Gastrocnemius medialis (tissue), 4 donors: ENCODE results near the gene ARHGEF39. TPM values are rescaled to one million over a fixed set of nuclear protein-coding genes. Genes with fewer than 3 reads are reported as not detected.

Source experiments
- ATAC-seq, 2 donors: fragments of 150-250 bp; one replicate each; pipeline ENCODE4 v1.9.1; 2016
- DNase-seq, 2 donors: peaks; one replicate each; pipeline ENCODE4 v3.0.0-alpha.2; 2019
- H3K27ac ChIP-seq, 4 donors: fragments of 200-600 bp; sonication (generic); 1 replicate in 1 of 4; 2 replicates in 3 of 4; pipeline ENCODE4 v1.5.1; 2016 to 2018; ENCODE audit warnings: mild to moderate bottlenecking in 2 of 4, moderate library complexity in 1 of 4
- H3K27me3 ChIP-seq, 3 donors: fragments of 200-600 bp; sonication (generic) in 2 of 3; 1 replicate in 1 of 3; 2 replicates in 2 of 3; pipeline versions ENCODE4 v1.5.1 to v1.6.0; 2016 to 2019; ENCODE audit warnings: mild to moderate bottlenecking in 1 of 3, moderate library complexity in 1 of 3
- H3K36me3 ChIP-seq, 2 donors: fragments of 200-600 bp; sonication (generic) in 1 of 2; one replicate each; pipeline ENCODE4 v1.5.1; 2017 to 2018
- H3K4me1 ChIP-seq, 2 donors: fragments of 200-600 bp; sonication (generic) in 1 of 2; one replicate each; pipeline ENCODE4 v1.5.1; 2016 to 2017; ENCODE audit warnings: mild to moderate bottlenecking in 2 of 2
- H3K4me3 ChIP-seq, 4 donors: fragments of 200-600 bp; sonication (generic) in 3 of 4; 1 replicate in 1 of 4; 2 replicates in 3 of 4; pipeline ENCODE4 v1.5.1; 2016 to 2019; ENCODE audit warnings: mild to moderate bottlenecking in 2 of 4
- H3K9me3 ChIP-seq, 3 donors: fragments of 200-600 bp; sonication (generic) in 2 of 3; 1 replicate in 1 of 3; 2 replicates in 2 of 3; pipeline ENCODE4 v1.5.1; 2016 to 2019
- CTCF ChIP-seq, 5 experiments: fragments of 450-650 bp in 3 of 5; fragments of 200-600 bp in 2 of 5; sonication (generic) in 2 of 5; IDR thresholded peaks in 4 of 5; conservative IDR thresholded peaks in 1 of 5; 1 replicate in 4 of 5; 2 replicates in 1 of 5; pipeline ENCODE4 v1.5.1; 2016 to 2019; ENCODE audit warnings: antibody characterized with exemption in 5 of 5, mild to moderate bottlenecking in 3 of 5, moderate library complexity in 3 of 5
- POLR2A ChIP-seq, 2 donors: fragments of 450-650 bp; IDR thresholded peaks; one replicate each; pipeline ENCODE4 v1.6.1; 2017; ENCODE audit warnings: antibody characterized with exemption in 2 of 2, mild to moderate bottlenecking in 2 of 2, moderate library complexity in 2 of 2
- in situ Hi-C, 4 donors: fragments of 200-750 bp; cut with MboI; loops; one replicate each; pipeline versions ENCODE4 v1.15.0 to v1.8.0; 2017; ENCODE audit warnings: low sequenced_read_pairs in 4 of 4
- intact Hi-C: fragments of 100-400 bp; cut with DNase I; formaldehyde crosslinking; loops from one replicate; pipeline ENCODE4 v1.15.1; 2023; ENCODE audit warnings: low total_unique reads
- total RNA-seq, 4 donors: library from RNA; depleted of rRNA; stranded (reverse); fragments of >200 nt; gene quantifications; one replicate each; pipeline versions ENCODE4 v1.1.0 to v1.2.3, GENCODE V29; 2016

ARHGEF39 gene
- total RNA-seq, 4 donors from 2014 or later = 0.07 to 0.10 TPM; not detected in 2

DNA sequence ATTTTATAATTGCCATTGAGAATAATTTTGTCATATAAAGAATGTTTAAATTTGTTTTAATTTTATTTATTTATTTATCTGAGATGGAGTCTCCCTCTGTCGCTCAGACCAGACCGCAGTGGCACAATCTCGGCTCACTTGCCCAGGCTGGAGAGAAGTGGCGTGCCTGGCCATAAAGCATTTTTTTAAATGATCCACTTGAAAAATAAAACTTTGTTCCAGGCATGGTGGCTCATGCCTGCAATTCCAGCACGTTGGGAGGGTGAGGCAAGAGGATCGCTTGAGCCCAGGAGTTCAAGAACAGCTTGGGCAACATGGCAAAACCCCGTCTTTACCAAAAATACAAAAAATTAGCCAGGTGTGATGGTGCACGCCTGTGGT is 12.2 kb downstream of the ARHGEF39 start:
- in situ Hi-C loops (loop anchor here in 1 of 4 donors (25.0 kb wide), 1 partner anchor 91 kb away; a partner anchor contains a TSS), intact Hi-C loops (loop anchor here (10.0 kb wide), 1 partner anchor 658 kb away; no protein-coding TSS in a partner anchor)
- ATAC-seq (no peak), DNase-seq (no peak)
- Histone ChIP-seq H3K4me3 (no peak overlapping the region), H3K4me1 (peaks cover 0 to 6% of the 10 kb centered on the region in 2 donors), H3K36me3 (no peaks in the 10 kb centered on the region), H3K9me3 (no peaks in the 10 kb centered on the region), H3K27me3 (no peaks in the 10 kb centered on the region), H3K27ac (no peak overlapping the region)
- no peak for TF ChIP-seq CTCF (IDR thresholded peaks at IDR 0.05 in 4 of 5, conservative IDR thresholded peaks at IDR 0.05 in 1 of 5)
- TF ChIP-seq POLR2A (IDR thresholded peaks at IDR 0.05) = no peak

- Histone ChIP-seq H3K36me3 (no peaks in the 10 kb centered on the region), H3K4me3 (no peak overlapping the region), H3K4me1 (peaks cover 2 to 6% of the 10 kb centered on the region in 2 donors), H3K27me3 (no peaks in the 10 kb centered on the region), H3K9me3 (no peaks in the 10 kb centered on the region), H3K27ac (no peak overlapping the region)
- DNase-seq (no peak), ATAC-seq (no peak)
- intact Hi-C loops (loop anchor here (10.0 kb wide), 1 partner anchor 657 kb away; no protein-coding TSS in a partner anchor), in situ Hi-C loops (loop anchor here in 1 of 4 donors (25.0 kb wide), 1 partner anchor 90 kb away; a partner anchor contains a TSS)
- TF ChIP-seq CTCF (IDR thresholded peaks at IDR 0.05 in 4 of 5, conservative IDR thresholded peaks at IDR 0.05 in 1 of 5) = no peak
- TF ChIP-seq POLR2A (IDR thresholded peaks at IDR 0.05) = no peak
Measured at GRCh38 chr9:35651956-35652828, 12.8 kb downstream of the ARHGEF39 start.

- ATAC-seq (no peak), DNase-seq (no peak)
- TF ChIP-seq CTCF (IDR thresholded peaks at IDR 0.05 in 4 of 5, conservative IDR thresholded peaks at IDR 0.05 in 1 of 5) (no peak), POLR2A (IDR thresholded peaks at IDR 0.05) (no peak)
- Histone ChIP-seq H3K4me3 (no peak within 1 kb of the TSS), H3K9me3 (no peaks in the 10 kb centered on the region), H3K27me3 (no peaks in the 10 kb centered on the region), H3K36me3 (no peaks in the 10 kb centered on the region), H3K27ac (no peak within 1 kb of the TSS), H3K4me1 (peaks cover 11% of the 10 kb centered on the region in 2 donors)
- intact Hi-C loops (loop anchor here (10.0 kb wide), 1 partner anchor 656 kb away; no protein-coding TSS in a partner anchor), in situ Hi-C loops (loop anchor here in 1 of 4 donors (25.0 kb wide), 1 partner anchor 88 kb away; a partner anchor contains a TSS)
Measured at GRCh38 chr9:35650341-35651158, 14.4 kb downstream of the ARHGEF39 start, which contains the start of gene SIT1. SIT1 (minus strand) TSS chr9:35650931; CDS start chr9:35650853, 78 bp downstream.

GRCh38 chr9:35649431-35650340 is 15.3 kb downstream of the ARHGEF39 start:
- Histone ChIP-seq H3K27ac (no peak overlapping the region), H3K4me1 (peaks cover 11% of the 10 kb centered on the region in 2 donors), H3K36me3 (no peaks in the 10 kb centered on the region), H3K4me3 (no peak overlapping the region), H3K9me3 (no peaks in the 10 kb centered on the region), H3K27me3 (no peaks in the 10 kb centered on the region)
- TF ChIP-seq CTCF (IDR thresholded peaks at IDR 0.05 in 4 of 5, conservative IDR thresholded peaks at IDR 0.05 in 1 of 5) = no peak
- TF ChIP-seq POLR2A (IDR thresholded peaks at IDR 0.05) = no peak
- intact Hi-C loops (loop anchor here (5.0 to 10.0 kb wide), 2 partner anchors 167 to 655 kb away; no protein-coding TSS in a partner anchor), in situ Hi-C loops (loop anchor here in 2 of 4 donors (10.0 to 25.0 kb wide), 2 partner anchors 45 to 87 kb away; a partner anchor contains a TSS)
- ATAC-seq (no peak), DNase-seq (no peak)
